Chondrocyte (in vitro differentiated cells): ENCODE results near the gene TMEM37. TPM values are rescaled to one million over a fixed set of nuclear protein-coding genes. Genes with fewer than 3 reads are reported as not detected.

Experiments used
- DNase-seq: peaks from one replicate; pipeline ENCODE4 v3.0.0; 2021; ENCODE audit warnings: mixed read lengths, low spot score
- H3K27ac Mint-ChIP-seq: one replicate; pipeline ENCODE4 v1.8.0; 2021; ENCODE audit warnings: mild to moderate bottlenecking, moderate library complexity, mixed read lengths; ENCODE audit not compliant: unreplicated experiment
- H3K27me3 Mint-ChIP-seq: 2 replicates; pipeline ENCODE4 v1.8.0; 2021; ENCODE audit warnings: low read depth, mixed read lengths
- H3K36me3 Mint-ChIP-seq: 2 replicates; pipeline ENCODE4 v1.8.0; 2021; ENCODE audit warnings: low read depth, mixed read lengths
- H3K4me1 Mint-ChIP-seq: 2 replicates; pipeline ENCODE4 v1.8.0; 2021; ENCODE audit warnings: low read depth, mild to moderate bottlenecking, mixed read lengths
- H3K4me3 Mint-ChIP-seq: one replicate; pipeline ENCODE4 v1.8.0; 2021; ENCODE audit warnings: mild to moderate bottlenecking, moderate library complexity, mixed read lengths; ENCODE audit not compliant: unreplicated experiment
- H3K9me3 Mint-ChIP-seq: 2 replicates; pipeline ENCODE4 v1.8.0; 2021; ENCODE audit warnings: low read depth, mixed read lengths
- CTCF ChIP-seq: fragments of 200-600 bp; sonication (generic); IDR thresholded peaks from 2 replicates; pipeline ENCODE4 v1.5.0; 2021; ENCODE audit warnings: antibody characterized with exemption, mild to moderate bottlenecking, moderate library complexity
- total RNA-seq: library from RNA; stranded (reverse); gene quantifications from 3 replicates; pipeline ENCODE4 v1.2.1, GENCODE V29; 2021

The TMEM37 gene
- total RNA-seq, 1 donor from 2014 or later, result 0.77 TPM

GRCh38 chr2:119424284-119425118 is 7.2 kb upstream of the TMEM37 start:
- H3K4me3 Mint-ChIP-seq, result no peak overlapping the region
- H3K9me3 Mint-ChIP-seq, result no peaks in the 10 kb centered on the region
- H3K27me3 Mint-ChIP-seq, result peaks cover 66% of the 10 kb centered on the region
- H3K36me3 Mint-ChIP-seq, result no peaks in the 10 kb centered on the region
- H3K27ac Mint-ChIP-seq, result no peak overlapping the region
- no peak for DNase-seq
- no peaks in the 10 kb centered on the region for H3K4me1 Mint-ChIP-seq
- TF ChIP-seq CTCF, result no peak

DNA sequence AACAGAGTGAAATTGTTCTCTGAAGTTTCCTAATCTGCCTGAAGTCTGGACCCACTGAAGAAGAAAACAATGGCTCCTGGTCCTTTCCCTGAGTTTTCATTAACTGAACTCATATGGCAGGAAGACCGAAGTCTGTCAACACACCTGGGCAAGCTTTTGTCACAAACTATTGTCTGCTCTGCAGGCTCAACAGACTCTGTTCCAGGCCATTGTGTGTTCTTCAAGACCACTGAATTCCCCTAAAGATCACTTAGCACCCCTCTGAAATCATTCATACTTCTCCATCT is 6.6 kb upstream of the TMEM37 start:
- Mint-ChIP-seq H3K27ac (no peak overlapping the region), H3K4me1 (no peaks in the 10 kb centered on the region), H3K27me3 (peaks cover 61% of the 10 kb centered on the region), H3K36me3 (no peaks in the 10 kb centered on the region), H3K4me3 (no peak overlapping the region), H3K9me3 (no peaks in the 10 kb centered on the region)
- DNase-seq, result no peak
- TF ChIP-seq CTCF, result no peak

DNA sequence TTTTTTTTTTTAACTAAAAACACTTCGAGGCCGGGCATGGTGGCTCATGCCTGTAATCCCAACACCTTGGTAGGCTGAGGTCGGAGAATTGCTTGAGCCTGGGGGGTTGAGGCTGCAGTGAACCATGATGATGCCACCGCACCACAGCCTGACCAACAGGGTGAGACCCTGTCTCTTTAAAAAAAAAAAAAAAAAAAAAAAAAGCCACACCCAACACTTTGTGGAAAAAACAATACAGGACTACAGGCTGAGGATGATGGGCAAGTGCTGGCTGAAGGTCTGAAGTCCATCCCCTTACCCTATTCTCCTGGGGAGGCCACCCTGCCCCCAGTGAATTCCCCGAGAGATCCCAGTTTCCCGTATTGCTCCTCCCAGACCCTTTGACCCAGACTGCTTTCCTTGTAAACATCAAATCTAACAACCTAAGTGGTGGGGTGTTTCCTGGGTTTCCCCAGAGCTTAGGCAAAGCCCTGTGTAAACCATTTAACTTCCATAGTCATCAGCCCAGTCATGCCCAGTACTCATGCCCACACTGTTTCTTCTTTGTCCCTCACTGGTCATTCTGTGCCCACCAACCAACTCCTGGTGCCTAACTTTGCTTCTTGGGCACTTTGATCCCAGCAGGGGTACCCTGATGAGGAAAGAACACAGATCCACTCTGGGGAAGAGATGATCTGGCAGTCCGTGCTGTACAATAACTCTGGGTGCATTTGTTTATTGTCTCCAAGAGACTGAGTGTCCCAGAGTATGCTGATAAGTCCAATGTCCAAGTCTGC is 5.8 kb upstream of the TMEM37 start:
- no peak overlapping the region for H3K27ac Mint-ChIP-seq
- peaks cover 58% of the 10 kb centered on the region for H3K27me3 Mint-ChIP-seq
- no peak overlapping the region for H3K4me3 Mint-ChIP-seq
- TF ChIP-seq CTCF, result no peak
- H3K36me3 Mint-ChIP-seq, result no peaks in the 10 kb centered on the region
- H3K9me3 Mint-ChIP-seq, result no peaks in the 10 kb centered on the region
- H3K4me1 Mint-ChIP-seq, result no peaks in the 10 kb centered on the region
- no peak for DNase-seq

GRCh38 chr2:119426396-119426675 is 5.3 kb upstream of the TMEM37 start:
- no peak for DNase-seq
- Mint-ChIP-seq H3K27me3 (peaks cover 54% of the 10 kb centered on the region), H3K9me3 (no peaks in the 10 kb centered on the region), H3K27ac (no peak overlapping the region), H3K4me3 (no peak overlapping the region), H3K4me1 (peaks cover 3% of the 10 kb centered on the region), H3K36me3 (no peaks in the 10 kb centered on the region)
- no peak for TF ChIP-seq CTCF

- Mint-ChIP-seq H3K27ac (no peak overlapping the region), H3K4me3 (no peak overlapping the region), H3K4me1 (peaks cover 3% of the 10 kb centered on the region), H3K36me3 (no peaks in the 10 kb centered on the region), H3K27me3 (peaks cover 54% of the 10 kb centered on the region), H3K9me3 (no peaks in the 10 kb centered on the region)
- no peak for DNase-seq
- TF ChIP-seq CTCF, result no peak
These were observed 4.8 kb upstream of the TMEM37 start for GRCh38 chr2:119426801-119427395.
